Measurements from ENCODE around the gene FFAR4. TPM values are rescaled to one million over a fixed set of nuclear protein-coding genes. Genes with fewer than 3 reads are reported as not detected.

The FFAR4 gene
- total RNA-seq, 1 experiment from 2014 or later, result not detected

- POLR2A ChIA-PET, result interaction anchor here (0.6 to 1.3 kb wide), 3 partner anchors 72 to 262 kb away, joined by 3 to 5 read pairs (median 3); partner anchors contain the start of gene MYOF
- Mint-ChIP-seq H3K4me1 (ENCODE audit: insufficient read depth, unreplicated experiment) (peaks cover 5% of the 10 kb centered on the region), H3K27ac (ENCODE audit: low read depth, unreplicated experiment) (no peak overlapping the region), H3K27me3 (ENCODE audit: insufficient read depth, unreplicated experiment) (no peaks in the 10 kb centered on the region), H3K9me3 (ENCODE audit: unreplicated experiment) (no peaks in the 10 kb centered on the region), H3K4me3 (ENCODE audit: unreplicated experiment) (no peak overlapping the region), H3K36me3 (ENCODE audit: insufficient read depth, unreplicated experiment) (no peaks in the 10 kb centered on the region)
- no TSS peak for BruUV-seq (replicated peaks)
- TF ChIP-seq CTCF (IDR thresholded peaks at IDR 0.05; ENCODE audit: unreplicated experiment), result no peak
- intact Hi-C loops (cut with micrococcal nuclease), result loop anchor here (2.0 kb wide), 1 partner anchor 305 kb away; no protein-coding TSS in a partner anchor
- no peak for DNase-seq (ENCODE audit: unreplicated experiment)
- CTCF ChIA-PET, result interaction anchor here (0.6 to 3.2 kb wide), 45 partner anchors 9 to 875 kb away, joined by 3 to 84 read pairs (median 4); partner anchors contain the start of gene FRA10AC1
Observed at GRCh38 chr10:93554316-93554663, 12.2 kb upstream of the FFAR4 start.

- Mint-ChIP-seq H3K9me3 (ENCODE audit: unreplicated experiment) (no peaks in the 10 kb centered on the region), H3K27ac (ENCODE audit: low read depth, unreplicated experiment) (no peak overlapping the region), H3K27me3 (ENCODE audit: insufficient read depth, unreplicated experiment) (no peaks in the 10 kb centered on the region), H3K4me3 (ENCODE audit: unreplicated experiment) (no peak overlapping the region), H3K4me1 (ENCODE audit: insufficient read depth, unreplicated experiment) (peaks cover 5% of the 10 kb centered on the region), H3K36me3 (ENCODE audit: insufficient read depth, unreplicated experiment) (no peaks in the 10 kb centered on the region)
- ChIA-PET CTCF (interaction anchor here (0.6 to 3.2 kb wide), 46 partner anchors 8 to 874 kb away, joined by 3 to 84 read pairs (median 4); partner anchors contain the start of gene FRA10AC1), POLR2A (interaction anchor here (0.6 to 1.3 kb wide), 3 partner anchors 73 to 261 kb away, joined by 3 to 5 read pairs (median 3); partner anchors contain the start of gene MYOF)
- peak; percentile 76 for TF ChIP-seq CTCF (IDR thresholded peaks at IDR 0.05; ENCODE audit: unreplicated experiment)
- intact Hi-C loops (cut with micrococcal nuclease), result loop anchor here (1.0 to 2.0 kb wide), 3 partner anchors 125 to 304 kb away; no protein-coding TSS in a partner anchor
- peak; percentile 84 for DNase-seq (ENCODE audit: unreplicated experiment)
- no TSS peak for BruUV-seq (replicated peaks)
Observed at GRCh38 chr10:93554760-93555432, 11.6 kb upstream of the FFAR4 start.

- TF ChIP-seq CTCF (IDR thresholded peaks at IDR 0.05; ENCODE audit: unreplicated experiment), result no peak
- H3K4me3 Mint-ChIP-seq (ENCODE audit: unreplicated experiment), result no peak overlapping the region
- H3K9me3 Mint-ChIP-seq (ENCODE audit: unreplicated experiment), result no peaks in the 10 kb centered on the region
- no peaks in the 10 kb centered on the region for H3K36me3 Mint-ChIP-seq (ENCODE audit: insufficient read depth, unreplicated experiment)
- peaks cover 11% of the 10 kb centered on the region for H3K4me1 Mint-ChIP-seq (ENCODE audit: insufficient read depth, unreplicated experiment)
- POLR2A ChIA-PET, result no interaction called here
- intact Hi-C loops (cut with micrococcal nuclease), result no loop called here
- no TSS peak for BruUV-seq (replicated peaks)
- no peak for DNase-seq (ENCODE audit: unreplicated experiment)
- no peak overlapping the region for H3K27ac Mint-ChIP-seq (ENCODE audit: low read depth, unreplicated experiment)
- CTCF ChIA-PET, result interaction anchor here (0.6 to 1.7 kb wide), 2 partner anchors 120 to 247 kb away, joined by 3 to 8 read pairs; no protein-coding TSS in a partner anchor
- H3K27me3 Mint-ChIP-seq (ENCODE audit: insufficient read depth, unreplicated experiment), result peaks cover 11% of the 10 kb centered on the region
Observed at GRCh38 chr10:93559490-93559889, 7.0 kb upstream of the FFAR4 start.

GRCh38 chr10:93560541-93560940 is 5.9 kb upstream of the FFAR4 start:
- peaks cover 6% of the 10 kb centered on the region for H3K4me1 Mint-ChIP-seq (ENCODE audit: insufficient read depth, unreplicated experiment)
- H3K27ac Mint-ChIP-seq (ENCODE audit: low read depth, unreplicated experiment), result no peak overlapping the region
- DNase-seq (ENCODE audit: unreplicated experiment), result no peak
- ChIA-PET POLR2A (no interaction called here), CTCF (interaction anchor here (0.6 kb wide), 1 partner anchor 78 kb away, joined by 3 read pairs; the partner anchor contains the start of gene MYOF)
- H3K36me3 Mint-ChIP-seq (ENCODE audit: insufficient read depth, unreplicated experiment), result no peaks in the 10 kb centered on the region
- H3K9me3 Mint-ChIP-seq (ENCODE audit: unreplicated experiment), result no peaks in the 10 kb centered on the region
- no TSS peak for BruUV-seq (replicated peaks)
- intact Hi-C loops (cut with micrococcal nuclease), result no loop called here
- TF ChIP-seq CTCF (IDR thresholded peaks at IDR 0.05; ENCODE audit: unreplicated experiment), result no peak
- H3K27me3 Mint-ChIP-seq (ENCODE audit: insufficient read depth, unreplicated experiment), result peaks cover 11% of the 10 kb centered on the region
- H3K4me3 Mint-ChIP-seq (ENCODE audit: unreplicated experiment), result no peak overlapping the region

Measured in MCF 10A (cell line).